Measurements from ENCODE around the gene SMPDL3B. TPM values are rescaled to one million over a fixed set of nuclear protein-coding genes. Genes with fewer than 3 reads are reported as not detected.

Gene SMPDL3B
- total RNA-seq, 1 experiment from 2014 or later, result 51.3 TPM

DNA sequence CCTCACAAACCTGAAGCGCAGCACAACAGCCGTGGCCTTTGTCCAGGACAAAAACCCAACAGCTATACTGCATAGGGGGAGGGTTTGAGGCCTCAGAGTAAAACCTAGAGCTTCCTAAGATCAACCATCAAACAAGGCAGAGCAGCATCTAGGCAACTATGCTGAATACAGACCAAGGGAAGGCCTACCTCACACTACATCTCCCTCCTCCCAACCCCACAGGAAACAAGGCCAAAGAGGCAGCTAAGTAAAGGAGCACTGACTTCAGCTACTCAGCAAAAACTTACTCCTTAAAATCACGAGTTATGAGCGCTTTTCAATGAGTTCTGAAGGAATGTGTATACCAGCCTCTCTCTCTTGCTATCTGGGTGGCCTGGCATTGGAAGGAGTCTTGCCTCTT, 37.3 kb downstream of the SMPDL3B start:
- Histone ChIP-seq H4K91ac (ENCODE audit: insufficient read length, low read depth, low read length) (no peak overlapping the region), H3K4me2 (ENCODE audit: insufficient read depth, insufficient read length, low read length) (no peak overlapping the region), H3K23me2 (ENCODE audit: insufficient read length, low read depth, low read length, poor library complexity, severe bottlenecking) (no peaks in the 10 kb centered on the region), H3K4ac (ENCODE audit: low read depth, low read length) (no peak overlapping the region), H3K79me2 (ENCODE audit: insufficient read depth, low read length) (no peaks in the 10 kb centered on the region), H4K8ac (replicated peaks; ENCODE audit: insufficient read length, low read depth, low read length) (no peak overlapping the region), H2BK15ac (ENCODE audit: low read depth, low read length) (no peak overlapping the region), H2BK120ac (ENCODE audit: low read depth, low read length, poor library complexity, severe bottlenecking) (no peak overlapping the region), H2BK20ac (ENCODE audit: low read depth, low read length, poor library complexity, severe bottlenecking) (no peak overlapping the region), H3K4me1 (ENCODE audit: insufficient read depth, low read length) (no peaks in the 10 kb centered on the region), H4K20me1 (ENCODE audit: control insufficient read depth, insufficient read depth, insufficient read length) (no peaks in the 10 kb centered on the region), H3K56ac (ENCODE audit: insufficient read length, low read depth, low read length) (no peak overlapping the region), H3K27me3 (ENCODE audit: insufficient read depth, low read length) (no peaks in the 10 kb centered on the region), H3K79me1 (ENCODE audit: insufficient read depth, low read depth, low read length, poor library complexity, severe bottlenecking) (no peaks in the 10 kb centered on the region), H3K9me3 (ENCODE audit: control insufficient read depth, low read depth, low read length) (no peaks in the 10 kb centered on the region), H3K9ac (ENCODE audit: extremely low read depth, insufficient read length, low read length) (no peak overlapping the region), H2BK5ac (ENCODE audit: insufficient read length, low read length) (no peak overlapping the region), H2AFZ (ENCODE audit: low read length) (no peak overlapping the region), H3K18ac (ENCODE audit: insufficient read length, low read depth, low read length) (no peak overlapping the region), H3T11ph (ENCODE audit: low read length) (no peak overlapping the region), H4K5ac (ENCODE audit: insufficient read length, low read depth, low read length) (no peak overlapping the region), H2AK5ac (ENCODE audit: insufficient read length, low read length) (no peak overlapping the region), H3K27ac (ENCODE audit: insufficient read length, low read depth, low read length) (no peak overlapping the region), H2BK12ac (ENCODE audit: insufficient read length, low read depth, low read length) (no peak overlapping the region), H3K14ac (ENCODE audit: insufficient read depth, low read length) (no peak overlapping the region), H3K23ac (ENCODE audit: insufficient read length, low read depth, low read length) (no peak overlapping the region)
- no peaks in the 10 kb centered on the region for H3K27me3 Mint-ChIP-seq (ENCODE audit: low read depth)
- H3K4me1 Mint-ChIP-seq, result no peaks in the 10 kb centered on the region
- H3K4me3 Mint-ChIP-seq, result no peak overlapping the region; a peak in 1 of 5 replicates
- peaks cover 8 to 34% (median 16%) of the 10 kb centered on the region in 3 experiments; a peak in 6 of 7 replicates for H3K36me3 Mint-ChIP-seq (ENCODE audit: insufficient read depth in 1 of 3, low read depth in 3 of 3)
- no peak overlapping the region for H3K27ac Mint-ChIP-seq
- TF ChIP-seq, protein P1, sequence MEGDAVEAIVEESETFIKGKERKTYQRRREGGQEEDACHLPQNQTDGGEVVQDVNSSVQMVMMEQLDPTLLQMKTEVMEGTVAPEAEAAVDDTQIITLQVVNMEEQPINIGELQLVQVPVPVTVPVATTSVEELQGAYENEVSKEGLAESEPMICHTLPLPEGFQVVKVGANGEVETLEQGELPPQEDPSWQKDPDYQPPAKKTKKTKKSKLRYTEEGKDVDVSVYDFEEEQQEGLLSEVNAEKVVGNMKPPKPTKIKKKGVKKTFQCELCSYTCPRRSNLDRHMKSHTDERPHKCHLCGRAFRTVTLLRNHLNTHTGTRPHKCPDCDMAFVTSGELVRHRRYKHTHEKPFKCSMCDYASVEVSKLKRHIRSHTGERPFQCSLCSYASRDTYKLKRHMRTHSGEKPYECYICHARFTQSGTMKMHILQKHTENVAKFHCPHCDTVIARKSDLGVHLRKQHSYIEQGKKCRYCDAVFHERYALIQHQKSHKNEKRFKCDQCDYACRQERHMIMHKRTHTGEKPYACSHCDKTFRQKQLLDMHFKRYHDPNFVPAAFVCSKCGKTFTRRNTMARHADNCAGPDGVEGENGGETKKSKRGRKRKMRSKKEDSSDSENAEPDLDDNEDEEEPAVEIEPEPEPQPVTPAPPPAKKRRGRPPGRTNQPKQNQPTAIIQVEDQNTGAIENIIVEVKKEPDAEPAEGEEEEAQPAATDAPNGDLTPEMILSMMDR (conservative IDR thresholded peaks at IDR 0.05), result no peak
- DNase-seq, result no peak
- no peaks in the 10 kb centered on the region for H3K9me3 Mint-ChIP-seq
- no CpG with 5 or more reads among the region's 4 CpGs for WGBS (ENCODE audit: extremely low coverage, insufficient read length, low lambda C conversion rate)
